ENCODE measurements around the gene STYXL1. TPM values are rescaled to one million over a fixed set of nuclear protein-coding genes. Genes with fewer than 3 reads are reported as not detected.

STYXL1 gene
- total and polyA plus RNA-seq, 2 experiments from 2014 or later, result 28.0 to 39.2 TPM

- no peaks in the 10 kb centered on the region for H3K27me3 ChIP-seq (ENCODE audit: insufficient read depth)
- peaks cover 6% of the 10 kb centered on the region for H4K20me1 ChIP-seq (replicated peaks; ENCODE audit: insufficient read depth)
- peaks cover 28% of the 10 kb centered on the region for H3K36me3 Mint-ChIP-seq (ENCODE audit: low read depth)
- H3K4me3 ChIP-seq, result no peak overlapping the region
- no peak overlapping the region for H3K27ac ChIP-seq (ENCODE audit: low read depth)
- peaks cover 5% of the 10 kb centered on the region; the same call in 1 of the 2 replicates for H3K36me3 ChIP-seq (ENCODE audit: insufficient read depth)
- no peaks in the 10 kb centered on the region for H3F3A ChIP-seq (replicated peaks; ENCODE audit: low read depth)
- H3K4me2 ChIP-seq, result no peak overlapping the region
- peaks cover 12% of the 10 kb centered on the region for H3K4me1 Mint-ChIP-seq
- no peak for ATAC-seq
- no peak for TF ChIP-seq POLR2AphosphoS5 (IDR thresholded peaks at IDR 0.05; ENCODE audit: low read depth)
- no peak for TF ChIP-seq ZNF462 (CRISPR knock-in tag; IDR thresholded peaks at IDR 0.05)
- TF ChIP-seq ZNF114 (CRISPR knock-in tag; IDR thresholded peaks at IDR 0.05), result no peak
- no peak for TF ChIP-seq EZH2 (IDR thresholded peaks at IDR 0.05; ENCODE audit: low read depth, unreplicated experiment)
- no peak for TF ChIP-seq NANOG (IDR thresholded peaks at IDR 0.05; ENCODE audit: borderline replicate concordance)
- no peak for DNase-seq (ENCODE audit: low spot score)
- H3K27me3 Mint-ChIP-seq (ENCODE audit: insufficient read depth, low read depth, poor library complexity), result peaks cover 5% of the 10 kb centered on the region
- H3K27ac Mint-ChIP-seq, result peak overlapping the region; percentile 61; the same call in 1 of the 2 replicates
- H2AFZ ChIP-seq, result no peak overlapping the region
- H3K9me3 Mint-ChIP-seq, result no peaks in the 10 kb centered on the region
- H3K4me3 Mint-ChIP-seq, result no peak overlapping the region
- no peaks in the 10 kb centered on the region for H3K9me2 ChIP-seq (ENCODE audit: insufficient read depth)
- H3K4me1 ChIP-seq (ENCODE audit: insufficient read depth), result no peaks in the 10 kb centered on the region; the same call in 1 of the 2 replicates
- H3K79me2 ChIP-seq (replicated peaks; ENCODE audit: insufficient read depth), result peaks cover 2% of the 10 kb centered on the region; the same call in 1 of the 2 replicates
Measured at GRCh38 chr7:75963381-75963995, 84.3 kb downstream of the STYXL1 start.

Measured in GM23338 (cell line).